Uterus (tissue), 2 donors: Measurements from ENCODE around the gene RREB1.

Experiments
- CTCF ChIP-seq, 4 experiments: fragments of 200-600 bp in 2 of 4; fragments of 450-650 bp in 2 of 4; sonication (generic) in 2 of 4; IDR thresholded peaks; one replicate each; pipeline ENCODE4 v1.5.1; 2016 to 2019; ENCODE audit warnings: antibody characterized with exemption in 4 of 4, mild to moderate bottlenecking in 2 of 4, moderate library complexity in 1 of 4
- POLR2A ChIP-seq, 2 donors: fragments of 450-650 bp; IDR thresholded peaks; one replicate each; pipeline ENCODE4 v1.6.1; 2016; ENCODE audit warnings: antibody characterized with exemption in 2 of 2, mild to moderate bottlenecking in 1 of 2, moderate library complexity in 1 of 2

DNA sequence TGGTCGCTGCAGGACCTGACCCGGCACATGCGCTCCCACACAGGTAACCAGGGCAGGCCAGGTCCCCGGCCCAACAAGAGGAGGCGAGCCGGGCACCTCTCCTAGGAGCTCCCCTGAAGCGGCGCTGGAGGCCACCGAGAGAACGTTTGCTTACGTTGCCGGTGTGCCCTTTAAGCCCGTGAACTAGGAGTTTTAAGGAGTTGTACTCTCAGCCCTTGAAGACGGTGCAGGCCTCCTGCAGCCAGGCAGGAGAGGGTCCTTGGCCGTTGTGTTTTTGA is 139.4 kb downstream of the RREB1 start:
- TF ChIP-seq POLR2A (IDR thresholded peaks at IDR 0.05) (no peak), CTCF (IDR thresholded peaks at IDR 0.05) (no peak)
